HG02852 (cell line): ENCODE data around the gene GARRE1.
"Not testable (repeated sequence)": the region's sequence is repeated elsewhere in the genome, so short reads cannot be mapped to it uniquely, and the experiment has no call there.

Experiments
- ATAC-seq: cut with Tn5 transposase; IDR thresholded peaks from one replicate; pipeline ENCODE4 v1.9.1; 2021; ENCODE audit warnings: mild to moderate bottlenecking, moderate library complexity; ENCODE audit not compliant: unreplicated experiment

Gene GARRE1

GRCh38 chr19:34259367-34260095 is 5.2 kb downstream of the GARRE1 start:
- no peak for ATAC-seq

GRCh38 chr19:34260771-34261173 is 6.4 kb downstream of the GARRE1 start:
- ATAC-seq: no peak

- no peak for ATAC-seq
Observed at GRCh38 chr19:34261334-34262109, 7.2 kb downstream of the GARRE1 start.

- no peak for ATAC-seq
Observed at GRCh38 chr19:34263745-34264237, 9.4 kb downstream of the GARRE1 start.

GRCh38 chr19:34265221-34265650 is 10.9 kb downstream of the GARRE1 start:
- no peak for ATAC-seq

- ATAC-seq: no peak
Observed at GRCh38 chr19:34269081-34269480, 14.7 kb downstream of the GARRE1 start.

- no peak for ATAC-seq
Observed at GRCh38 chr19:34269489-34269888, 15.1 kb downstream of the GARRE1 start.

GRCh38 chr19:34269968-34270621 is 15.7 kb downstream of the GARRE1 start:
- peak; percentile 70 for ATAC-seq

GRCh38 chr19:34273121-34273520 is 18.8 kb downstream of the GARRE1 start:
- no peak for ATAC-seq

GRCh38 chr19:34274284-34274826 is 20.0 kb downstream of the GARRE1 start:
- no peak for ATAC-seq

GRCh38 chr19:34274827-34275625 is 20.7 kb downstream of the GARRE1 start:
- ATAC-seq: no peak

GRCh38 chr19:34275705-34276104 is 21.4 kb downstream of the GARRE1 start:
- no peak for ATAC-seq

GRCh38 chr19:34276614-34277013 is 22.3 kb downstream of the GARRE1 start:
- ATAC-seq: no peak

GRCh38 chr19:34277244-34277643 is 22.9 kb downstream of the GARRE1 start:
- no peak for ATAC-seq

- no peak for ATAC-seq
Observed at GRCh38 chr19:34278783-34279182, 24.4 kb downstream of the GARRE1 start.

GRCh38 chr19:34281444-34281843 is 27.1 kb downstream of the GARRE1 start:
- ATAC-seq: not testable (repeated sequence)

- no peak for ATAC-seq
Observed at GRCh38 chr19:34282611-34283519, 28.5 kb downstream of the GARRE1 start.

- no peak for ATAC-seq
Observed at GRCh38 chr19:34284505-34284904, 30.2 kb downstream of the GARRE1 start.

GRCh38 chr19:34287662-34288140 is 33.3 kb downstream of the GARRE1 start:
- ATAC-seq: no peak
